Liver (tissue), 9 donors: Measurements from ENCODE around the gene VMAC. TPM values are rescaled to one million over a fixed set of nuclear protein-coding genes. Genes with fewer than 3 reads are reported as not detected.

ENCODE experiments used
- DNase-seq: peaks from one replicate; pipeline ENCODE4 v3.0.0-alpha.2; 2017; ENCODE audit warnings: low spot score
- H3K27ac ChIP-seq, 2 donors: one replicate each; pipeline ENCODE4 v1.7.0; 2013; ENCODE audit warnings: inconsistent platforms in 2 of 2, low read length in 2 of 2, control low read depth in 1 of 2, low read depth in 1 of 2, mild to moderate bottlenecking in 1 of 2
- H3K27me3 ChIP-seq, 4 donors: one replicate each; pipeline versions ENCODE4 v1.6.1 to v1.7.0; 2013; ENCODE audit warnings: low read length in 3 of 4, inconsistent platforms in 1 of 4, mild to moderate bottlenecking in 1 of 4, moderate library complexity in 1 of 4; ENCODE audit not compliant: control insufficient read depth in 4 of 4, insufficient read depth in 4 of 4
- H3K36me3 ChIP-seq, 4 donors: one replicate each; pipeline versions ENCODE4 v1.6.1 to v1.7.0; 2013; ENCODE audit warnings: low read length in 3 of 4, mild to moderate bottlenecking in 3 of 4, low read depth in 1 of 4, moderate library complexity in 1 of 4; ENCODE audit not compliant: control insufficient read depth in 4 of 4, insufficient read depth in 3 of 4
- H3K4me1 ChIP-seq, 4 donors: one replicate each; pipeline versions ENCODE4 v1.6.1 to v1.7.0; 2013; ENCODE audit warnings: low read length in 3 of 4, mild to moderate bottlenecking in 3 of 4, moderate library complexity in 1 of 4; ENCODE audit not compliant: control insufficient read depth in 4 of 4, insufficient read depth in 4 of 4
- H3K4me3 ChIP-seq, 3 donors: one replicate each; pipeline versions ENCODE4 v1.6.1 to v1.7.0; 2013; ENCODE audit warnings: low read length in 3 of 3, control low read depth in 1 of 3, low read depth in 1 of 3, mild to moderate bottlenecking in 1 of 3
- H3K9ac ChIP-seq, 2 donors: one replicate each; pipeline ENCODE4 v1.7.0; 2013; ENCODE audit warnings: low read length in 2 of 2, mild to moderate bottlenecking in 2 of 2, moderate library complexity in 2 of 2, control low read depth in 1 of 2, low read depth in 1 of 2
- H3K9me3 ChIP-seq, 4 donors: one replicate each; pipeline versions ENCODE4 v1.6.1 to v1.7.0; 2013; ENCODE audit warnings: low read length in 3 of 4; ENCODE audit not compliant: control insufficient read depth in 4 of 4
- ATF3 ChIP-seq: IDR thresholded peaks from 2 replicates; pipeline ENCODE4 v1.6.1; 2016; ENCODE audit warnings: antibody characterized with exemption
- FOXA1 ChIP-seq: IDR thresholded peaks from 2 replicates; pipeline ENCODE4 v1.6.1; 2016; ENCODE audit warnings: antibody characterized with exemption
- GABPA ChIP-seq, 2 donors: IDR thresholded peaks in 1 of 2; conservative IDR thresholded peaks in 1 of 2; 2 replicates each; pipeline ENCODE4 v1.6.1; 2016; ENCODE audit warnings: antibody characterized with exemption in 2 of 2, mild to moderate bottlenecking in 1 of 2, moderate library complexity in 1 of 2
- HNF4A ChIP-seq, 2 donors: conservative IDR thresholded peaks; 2 replicates each; pipeline ENCODE4 v1.6.1; 2016; ENCODE audit warnings: antibody characterized with exemption in 2 of 2, mild to moderate bottlenecking in 2 of 2
- JUND ChIP-seq, 2 donors: IDR thresholded peaks; 2 replicates each; pipeline ENCODE4 v1.6.1; 2016; ENCODE audit warnings: antibody characterized with exemption in 2 of 2
- NR2F2 ChIP-seq: IDR thresholded peaks from 2 replicates; pipeline ENCODE4 v1.6.1; 2016; ENCODE audit warnings: antibody characterized with exemption
- RAD21 ChIP-seq, 2 donors: IDR thresholded peaks; 2 replicates each; pipeline ENCODE4 v1.6.1; 2016; ENCODE audit warnings: antibody characterized with exemption in 2 of 2, mild to moderate bottlenecking in 2 of 2
- RXRA ChIP-seq, 2 donors: IDR thresholded peaks; 2 replicates each; pipeline ENCODE4 v1.6.1; 2017 to 2018; ENCODE audit warnings: antibody characterized with exemption in 2 of 2, mild to moderate bottlenecking in 1 of 2
- SP1 ChIP-seq: IDR thresholded peaks from 2 replicates; pipeline ENCODE4 v1.6.1; 2018; ENCODE audit warnings: antibody characterized with exemption, mild to moderate bottlenecking
- TAF1 ChIP-seq: conservative IDR thresholded peaks from 2 replicates; pipeline ENCODE4 v1.6.1; 2016; ENCODE audit warnings: antibody characterized with exemption, mild to moderate bottlenecking
- ZBTB33 ChIP-seq: IDR thresholded peaks from 2 replicates; pipeline ENCODE4 v1.6.1; 2016; ENCODE audit warnings: antibody characterized with exemption
- WGBS: extraction: QIAGEN DNeasy Blood & Tissue Kit; methylation state at CpG from one replicate; pipeline ENCODE4 v1.1.7; 2013; 5-methylcytosine and 5-hydroxymethylcytosine counted together
- polyA plus RNA-seq, 2 donors: library from polyadenylated mRNA; stranded (reverse) in 1 of 2; unstranded in 1 of 2; fragments of 200-250 nt in 1 of 2; fragments of >200 nt in 1 of 2; fragmentation: Nextera tagmentation in 1 of 2; extraction: Ambion mirVana in 1 of 2; gene quantifications; one replicate each; pipeline versions ENCODE4 v1.2.1 to v1.2.3, GENCODE V29; 2013 to 2015
- total RNA-seq, 2 donors: library from RNA; depleted of rRNA; stranded (reverse); fragments of >200 nt; gene quantifications; one replicate each; pipeline ENCODE4 v1.2.3, GENCODE V29; 2014
- TF ChIP-seq, protein P1 (sequence below): fragments of 150-350 bp; IDR thresholded peaks from 2 replicates; pipeline ENCODE4 v1.5.1; 2017; ENCODE audit warnings: improper control_type of control experiment, low read depth, low read length; ENCODE audit not compliant: missing input control
- TF ChIP-seq, protein P2 (sequence below): IDR thresholded peaks from 2 replicates; pipeline ENCODE4 v1.6.1; 2016; ENCODE audit warnings: antibody characterized with exemption, mild to moderate bottlenecking
- TF ChIP-seq, protein P3 (sequence below): IDR thresholded peaks from 2 replicates; pipeline ENCODE4 v1.6.1; 2016; ENCODE audit warnings: antibody characterized with exemption
- donor health status: healthy.
- donor health status: healthy.
- donor health status: healthy.
- donor health status: healthy.
- donor health status: healthy.

Gene VMAC
- total and polyA plus RNA-seq, 4 donors = 1.2 to 7.7 (median 2.6) TPM

DNA sequence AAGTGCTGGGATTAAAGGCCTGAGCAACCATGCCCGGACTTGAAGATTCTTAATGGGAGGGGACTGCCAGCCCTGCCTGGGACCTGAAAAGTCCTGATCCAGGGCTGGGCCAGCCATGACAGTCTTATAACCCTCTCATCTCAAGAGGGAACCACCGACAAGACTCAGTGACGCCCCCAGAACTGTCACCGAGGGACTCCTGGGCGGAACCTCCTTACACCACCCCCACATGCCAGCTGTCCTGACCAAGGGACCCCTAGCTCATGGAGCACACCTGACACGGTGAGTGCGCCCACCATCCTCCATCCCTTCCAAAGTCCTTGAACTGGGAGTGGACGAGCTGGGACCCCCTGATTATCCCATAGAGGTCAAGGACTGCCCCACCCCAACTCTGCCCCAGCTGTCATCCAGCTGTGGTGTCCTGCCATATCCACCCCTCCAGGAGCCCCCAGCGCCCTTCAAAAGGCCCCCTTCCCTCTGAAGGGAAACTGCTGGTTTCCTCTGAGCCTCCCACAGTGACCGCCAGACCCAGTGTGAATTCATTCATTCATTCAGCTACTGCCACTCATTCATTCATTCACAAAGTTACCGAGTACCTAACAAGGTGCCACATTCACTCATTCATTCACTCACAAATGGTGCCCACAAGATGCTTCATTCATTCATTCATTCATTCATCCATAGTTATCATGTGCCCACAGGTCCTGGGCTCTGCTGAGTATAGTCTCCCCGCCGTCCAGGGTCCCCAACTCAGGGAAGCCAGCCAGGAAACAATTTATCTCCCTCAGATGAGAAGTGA is 4.7 kb upstream of the VMAC start:
- Histone ChIP-seq H3K9ac (no peak overlapping the region), H3K27me3 (no peaks in the 10 kb centered on the region), H3K4me1 (peaks cover 0 to 18% (median 12%) of the 10 kb centered on the region in 4 donors), H3K4me3 (no peak overlapping the region), H3K27ac (no peak overlapping the region), H3K36me3 (peaks cover 8 to 21% (median 9%) of the 10 kb centered on the region in 4 donors), H3K9me3 (no peaks in the 10 kb centered on the region)
- 95% methylated on average over 13 of the region's 13 CpGs for WGBS
- TF ChIP-seq RXRA (IDR thresholded peaks at IDR 0.05) = no peak
- TF ChIP-seq HNF4A (conservative IDR thresholded peaks at IDR 0.05) = no peak
- no peak for TF ChIP-seq FOXA1
- no peak for TF ChIP-seq GABPA (IDR thresholded peaks at IDR 0.05 in 1 of 2, conservative IDR thresholded peaks at IDR 0.05 in 1 of 2)
- no peak for TF ChIP-seq ZBTB33
- no peak for TF ChIP-seq RAD21 (IDR thresholded peaks at IDR 0.05)
- DNase-seq = no peak

DNA sequence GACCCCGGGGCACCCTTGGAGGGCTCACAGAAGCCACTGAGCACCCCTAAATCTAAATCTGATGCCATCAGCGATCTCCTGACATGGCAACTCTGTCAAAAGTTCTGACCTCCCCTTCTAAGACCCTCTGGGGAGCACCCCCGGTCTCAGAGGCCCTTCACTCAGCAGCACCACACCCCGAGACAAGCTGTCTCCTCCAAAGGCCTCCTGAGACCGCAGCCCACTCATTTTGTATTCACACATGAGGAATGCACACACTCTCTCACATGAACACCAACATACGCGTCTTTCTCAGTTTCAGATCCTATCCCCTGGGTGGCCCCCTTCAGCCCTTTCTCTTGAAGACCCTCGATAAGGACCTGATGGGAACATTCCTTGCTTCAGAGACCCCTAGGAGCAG is 3.7 kb upstream of the VMAC start:
- Histone ChIP-seq H3K4me3 (no peak overlapping the region), H3K27ac (no peak overlapping the region), H3K9me3 (no peaks in the 10 kb centered on the region), H3K36me3 (peaks cover 0 to 11% (median 4%) of the 10 kb centered on the region in 4 donors), H3K9ac (no peak overlapping the region), H3K4me1 (peaks cover 3 to 25% (median 21%) of the 10 kb centered on the region in 4 donors), H3K27me3 (no peaks in the 10 kb centered on the region)
- WGBS = 94% methylated on average over 8 of the region's 8 CpGs
- DNase-seq = no peak
- TF ChIP-seq RAD21 (IDR thresholded peaks at IDR 0.05) = no peak
- TF ChIP-seq, protein P1, sequence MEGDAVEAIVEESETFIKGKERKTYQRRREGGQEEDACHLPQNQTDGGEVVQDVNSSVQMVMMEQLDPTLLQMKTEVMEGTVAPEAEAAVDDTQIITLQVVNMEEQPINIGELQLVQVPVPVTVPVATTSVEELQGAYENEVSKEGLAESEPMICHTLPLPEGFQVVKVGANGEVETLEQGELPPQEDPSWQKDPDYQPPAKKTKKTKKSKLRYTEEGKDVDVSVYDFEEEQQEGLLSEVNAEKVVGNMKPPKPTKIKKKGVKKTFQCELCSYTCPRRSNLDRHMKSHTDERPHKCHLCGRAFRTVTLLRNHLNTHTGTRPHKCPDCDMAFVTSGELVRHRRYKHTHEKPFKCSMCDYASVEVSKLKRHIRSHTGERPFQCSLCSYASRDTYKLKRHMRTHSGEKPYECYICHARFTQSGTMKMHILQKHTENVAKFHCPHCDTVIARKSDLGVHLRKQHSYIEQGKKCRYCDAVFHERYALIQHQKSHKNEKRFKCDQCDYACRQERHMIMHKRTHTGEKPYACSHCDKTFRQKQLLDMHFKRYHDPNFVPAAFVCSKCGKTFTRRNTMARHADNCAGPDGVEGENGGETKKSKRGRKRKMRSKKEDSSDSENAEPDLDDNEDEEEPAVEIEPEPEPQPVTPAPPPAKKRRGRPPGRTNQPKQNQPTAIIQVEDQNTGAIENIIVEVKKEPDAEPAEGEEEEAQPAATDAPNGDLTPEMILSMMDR = no peak
- TF ChIP-seq, protein P2, sequence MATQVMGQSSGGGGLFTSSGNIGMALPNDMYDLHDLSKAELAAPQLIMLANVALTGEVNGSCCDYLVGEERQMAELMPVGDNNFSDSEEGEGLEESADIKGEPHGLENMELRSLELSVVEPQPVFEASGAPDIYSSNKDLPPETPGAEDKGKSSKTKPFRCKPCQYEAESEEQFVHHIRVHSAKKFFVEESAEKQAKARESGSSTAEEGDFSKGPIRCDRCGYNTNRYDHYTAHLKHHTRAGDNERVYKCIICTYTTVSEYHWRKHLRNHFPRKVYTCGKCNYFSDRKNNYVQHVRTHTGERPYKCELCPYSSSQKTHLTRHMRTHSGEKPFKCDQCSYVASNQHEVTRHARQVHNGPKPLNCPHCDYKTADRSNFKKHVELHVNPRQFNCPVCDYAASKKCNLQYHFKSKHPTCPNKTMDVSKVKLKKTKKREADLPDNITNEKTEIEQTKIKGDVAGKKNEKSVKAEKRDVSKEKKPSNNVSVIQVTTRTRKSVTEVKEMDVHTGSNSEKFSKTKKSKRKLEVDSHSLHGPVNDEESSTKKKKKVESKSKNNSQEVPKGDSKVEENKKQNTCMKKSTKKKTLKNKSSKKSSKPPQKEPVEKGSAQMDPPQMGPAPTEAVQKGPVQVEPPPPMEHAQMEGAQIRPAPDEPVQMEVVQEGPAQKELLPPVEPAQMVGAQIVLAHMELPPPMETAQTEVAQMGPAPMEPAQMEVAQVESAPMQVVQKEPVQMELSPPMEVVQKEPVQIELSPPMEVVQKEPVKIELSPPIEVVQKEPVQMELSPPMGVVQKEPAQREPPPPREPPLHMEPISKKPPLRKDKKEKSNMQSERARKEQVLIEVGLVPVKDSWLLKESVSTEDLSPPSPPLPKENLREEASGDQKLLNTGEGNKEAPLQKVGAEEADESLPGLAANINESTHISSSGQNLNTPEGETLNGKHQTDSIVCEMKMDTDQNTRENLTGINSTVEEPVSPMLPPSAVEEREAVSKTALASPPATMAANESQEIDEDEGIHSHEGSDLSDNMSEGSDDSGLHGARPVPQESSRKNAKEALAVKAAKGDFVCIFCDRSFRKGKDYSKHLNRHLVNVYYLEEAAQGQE = no peak
- no peak for TF ChIP-seq SP1
- TF ChIP-seq NR2F2 = no peak
- TF ChIP-seq, protein P3, sequence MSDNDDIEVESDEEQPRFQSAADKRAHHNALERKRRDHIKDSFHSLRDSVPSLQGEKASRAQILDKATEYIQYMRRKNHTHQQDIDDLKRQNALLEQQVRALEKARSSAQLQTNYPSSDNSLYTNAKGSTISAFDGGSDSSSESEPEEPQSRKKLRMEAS = no peak
- no peak for TF ChIP-seq RXRA (IDR thresholded peaks at IDR 0.05)
- TF ChIP-seq HNF4A (conservative IDR thresholded peaks at IDR 0.05) = no peak
- no peak for TF ChIP-seq JUND (IDR thresholded peaks at IDR 0.05)
- TF ChIP-seq ATF3 = no peak
- TF ChIP-seq FOXA1 = no peak
- no peak for TF ChIP-seq GABPA (IDR thresholded peaks at IDR 0.05 in 1 of 2, conservative IDR thresholded peaks at IDR 0.05 in 1 of 2)
- no peak for TF ChIP-seq TAF1
